Adrenal gland (tissue), 19 donors: ENCODE data around the gene CATSPERZ. TPM values are rescaled to one million over a fixed set of nuclear protein-coding genes. Genes with fewer than 3 reads are reported as not detected.

Source experiments
- DNase-seq, 7 donors: peaks; one replicate each; pipeline ENCODE4 v3.0.0-alpha.2; 2019 to 2020
- H3K27ac ChIP-seq, 5 donors: fragments of 200-600 bp; sonication (generic) in 4 of 5; 1 replicate in 3 of 5; 2 replicates in 2 of 5; pipeline versions ENCODE4 v1.5.1 to v1.8.0; 2016 to 2020; ENCODE audit warnings: mild to moderate bottlenecking in 1 of 5
- H3K27me3 ChIP-seq: fragments of 200-600 bp; 2 replicates; pipeline ENCODE4 v1.8.0; 2021
- H3K36me3 ChIP-seq, 2 donors: fragments of 200-600 bp; replicated peaks in 1 of 2; 1 replicate in 1 of 2; 2 replicates in 1 of 2; pipeline versions ENCODE4 v1.5.1 to v1.8.0; 2018 to 2022
- H3K4me1 ChIP-seq, 2 donors: fragments of 200-600 bp; replicated peaks in 1 of 2; 1 replicate in 1 of 2; 2 replicates in 1 of 2; pipeline versions ENCODE4 v1.5.1 to v1.8.0; 2018 to 2021
- H3K4me3 ChIP-seq, 4 donors: fragments of 200-600 bp; sonication (generic) in 3 of 4; one replicate each; pipeline ENCODE4 v1.5.1; 2016 to 2018
- H3K9me3 ChIP-seq, 3 donors: fragments of 200-600 bp; sonication (generic) in 1 of 3; replicated peaks in 1 of 3; 1 replicate in 2 of 3; 2 replicates in 1 of 3; pipeline versions ENCODE4 v1.5.1 to v1.8.0; 2016 to 2021
- POLR2A ChIP-seq, 2 donors: fragments of 450-650 bp; IDR thresholded peaks; one replicate each; pipeline ENCODE4 v1.6.1; 2017; ENCODE audit warnings: antibody characterized with exemption in 2 of 2, mild to moderate bottlenecking in 2 of 2, moderate library complexity in 1 of 2
- WGBS, 4 donors: extraction: QIAGEN DNeasy Blood & Tissue Kit in 2 of 4; methylation state at CpG; one replicate each; pipeline versions ENCODE4 v1.1.5 to v1.1.7; 2013 to 2017; 5-methylcytosine and 5-hydroxymethylcytosine counted together
- intact Hi-C, 2 donors: fragments of 100-400 bp; cut with DNase I; formaldehyde crosslinking; loops; one replicate each; pipeline versions ENCODE4 v1.14.1 to v1.15.0; 2022 to 2023
- long read RNA-seq, 10 donors: library from polyadenylated mRNA in 3 of 10; unstranded in 2 of 10; stranded (forward) in 1 of 10; transcript quantifications; one replicate each; pipeline ENCODE4 v2.0.0 and lab custom pipeline, GENCODE V29; 2021 to 2026
- polyA plus RNA-seq, 3 donors: library from polyadenylated mRNA; stranded (reverse); fragments of 200-250 nt in 2 of 3; fragments of 350-450 nt in 1 of 3; fragmentation: Illumina TruSeq in 1 of 3; extraction: RNeasy Lipid Tissue Mini Kit (QIAGEN cat#74804) in 1 of 3; gene quantifications; one replicate each; pipeline ENCODE4 v1.2.3, GENCODE V29; 2013 to 2014
- total RNA-seq, 9 donors: library from RNA; depleted of rRNA in 4 of 9; stranded (reverse); fragments of >200 nt in 4 of 9; fragments of 120-200 nt in 1 of 9; fragmentation: NEBNext Ultra II Directional in 1 of 9; extraction: Animal tissue kit (Norgen Biotek cat#: 25700) in 1 of 9; gene quantifications; one replicate each; pipeline versions ENCODE4 v1.1.0 to v1.2.4, GENCODE V29; 2013 to 2023
- TF ChIP-seq, protein P1 (sequence below), 6 experiments: fragments of 450-650 bp in 4 of 6; fragments of 200-600 bp in 2 of 6; sonication (generic) in 1 of 6; IDR thresholded peaks; 1 replicate in 5 of 6; 2 replicates in 1 of 6; pipeline versions ENCODE4 v1.5.1 to v1.8.0; 2016 to 2021; ENCODE audit warnings: antibody characterized with exemption in 6 of 6, mild to moderate bottlenecking in 2 of 6, moderate library complexity in 1 of 6
- donor health status: healthy with polysubstance abuse.
- donor health status: Bipolar disorder and iron deficiency.
- donor health status: DM: yes; HTN: yes; CAD: no.
- donor health status: DM: no; HTN: no; CAD: no.
- donor health status: DM: no; HTN: no; CAD: no.
- donor health status: DM: yes; HTN: yes; CAD: no.

Gene CATSPERZ, protein sequence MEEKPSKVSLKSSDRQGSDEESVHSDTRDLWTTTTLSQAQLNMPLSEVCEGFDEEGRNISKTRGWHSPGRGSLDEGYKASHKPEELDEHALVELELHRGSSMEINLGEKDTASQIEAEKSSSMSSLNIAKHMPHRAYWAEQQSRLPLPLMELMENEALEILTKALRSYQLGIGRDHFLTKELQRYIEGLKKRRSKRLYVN
- under 1 TPM in 2 of 9 donors, not detected in 7; 0.28 to 0.69 TPM for total RNA-seq
- polyA plus RNA-seq = 1 to 10 TPM in 1 of 3 donors, under 1 TPM in 1, not detected in 1; 0.74 to 1.2 TPM
- long read RNA-seq, donor 1 = 0 reads
- long read RNA-seq, donor 2 = 0 reads
- long read RNA-seq, donor 3 = 0 reads
- long read RNA-seq, donor 4, partial matches to known transcripts = 0 of 1 reads
- long read RNA-seq, donor 4, other reads (novel, unspliced or antisense) = 0 of 1 reads
- long read RNA-seq, donor 5 = 0 reads
- long read RNA-seq, donor 6 = 0 reads
- long read RNA-seq, donor 7 = 0 reads
- long read RNA-seq, donor 8 = 0 reads
- long read RNA-seq, donor 9 = 0 reads
- long read RNA-seq, donor 10 = 0 reads

DNA sequence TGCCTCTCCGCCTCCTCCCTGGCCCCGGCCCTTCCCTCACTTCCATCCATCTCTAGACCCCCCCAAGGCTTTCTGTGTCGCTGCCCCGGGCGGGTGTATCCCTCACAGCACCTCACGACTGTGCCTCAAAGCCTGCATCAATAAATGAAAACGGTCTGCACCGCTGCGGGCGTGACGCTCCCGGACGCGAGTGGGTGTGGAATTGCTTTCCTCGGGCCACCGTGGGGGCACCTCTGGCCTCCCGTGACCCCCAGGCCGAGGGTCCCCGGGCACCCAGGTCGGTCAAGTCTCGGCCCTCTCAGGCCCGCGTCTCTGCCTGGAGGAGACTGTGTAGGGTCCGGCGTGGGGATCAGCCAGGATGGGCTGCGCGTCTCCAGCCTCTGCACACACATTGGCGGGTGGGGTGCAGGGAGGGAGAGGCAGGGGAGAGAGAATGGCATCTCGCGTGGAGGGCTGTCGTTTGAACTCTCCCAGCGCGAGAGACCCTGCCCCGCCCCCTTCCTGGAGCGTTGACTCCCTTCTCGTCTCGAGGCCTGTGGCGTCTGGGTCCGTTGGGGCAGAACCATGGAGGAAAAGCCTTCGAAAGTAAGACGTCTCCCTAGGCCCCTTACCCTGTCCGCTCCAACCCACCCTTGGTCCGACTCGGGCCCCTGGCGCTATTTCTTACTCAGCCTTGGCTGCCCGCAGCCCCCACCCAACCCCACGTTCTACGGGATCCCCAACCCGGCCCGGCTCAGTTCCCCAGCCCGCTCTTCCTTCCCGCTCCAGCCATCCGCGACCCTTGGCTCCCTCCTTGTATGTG lies at the start of gene CATSPERZ:
Gene CATSPERZ (plus strand): TSS at position 512 of the 802 bp plus-strand sequence. CDS start 53 bp downstream, at position 565.
- TF ChIP-seq, protein P1, sequence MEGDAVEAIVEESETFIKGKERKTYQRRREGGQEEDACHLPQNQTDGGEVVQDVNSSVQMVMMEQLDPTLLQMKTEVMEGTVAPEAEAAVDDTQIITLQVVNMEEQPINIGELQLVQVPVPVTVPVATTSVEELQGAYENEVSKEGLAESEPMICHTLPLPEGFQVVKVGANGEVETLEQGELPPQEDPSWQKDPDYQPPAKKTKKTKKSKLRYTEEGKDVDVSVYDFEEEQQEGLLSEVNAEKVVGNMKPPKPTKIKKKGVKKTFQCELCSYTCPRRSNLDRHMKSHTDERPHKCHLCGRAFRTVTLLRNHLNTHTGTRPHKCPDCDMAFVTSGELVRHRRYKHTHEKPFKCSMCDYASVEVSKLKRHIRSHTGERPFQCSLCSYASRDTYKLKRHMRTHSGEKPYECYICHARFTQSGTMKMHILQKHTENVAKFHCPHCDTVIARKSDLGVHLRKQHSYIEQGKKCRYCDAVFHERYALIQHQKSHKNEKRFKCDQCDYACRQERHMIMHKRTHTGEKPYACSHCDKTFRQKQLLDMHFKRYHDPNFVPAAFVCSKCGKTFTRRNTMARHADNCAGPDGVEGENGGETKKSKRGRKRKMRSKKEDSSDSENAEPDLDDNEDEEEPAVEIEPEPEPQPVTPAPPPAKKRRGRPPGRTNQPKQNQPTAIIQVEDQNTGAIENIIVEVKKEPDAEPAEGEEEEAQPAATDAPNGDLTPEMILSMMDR (IDR thresholded peaks at IDR 0.05) = no peak
- TF ChIP-seq POLR2A (IDR thresholded peaks at IDR 0.05) = no peak
- DNase-seq = peak in 1 of 7 donors; percentile 54
- Histone ChIP-seq H3K9me3 (no peaks in the 10 kb centered on the region), H3K4me1 (peaks cover 24 to 35% of the 10 kb centered on the region in 2 donors), H3K27me3 (peaks cover 36% of the 10 kb centered on the region), H3K4me3 (peak within 1 kb of the TSS in 2 of 4 donors; percentile 30 to 43), H3K27ac (no peak within 1 kb of the TSS), H3K36me3 (no peaks in the 10 kb centered on the region)
- intact Hi-C loops = loop anchor here (2.0 to 10.0 kb wide), 3 partner anchors 93 to 295 kb away; partner anchors contain the start of gene FERMT3 (in 1 of the 2)
- WGBS, 4 donors = 11 to 14% (median 12%) methylated on average over 26 to 54 of the region's 54 CpGs

DNA sequence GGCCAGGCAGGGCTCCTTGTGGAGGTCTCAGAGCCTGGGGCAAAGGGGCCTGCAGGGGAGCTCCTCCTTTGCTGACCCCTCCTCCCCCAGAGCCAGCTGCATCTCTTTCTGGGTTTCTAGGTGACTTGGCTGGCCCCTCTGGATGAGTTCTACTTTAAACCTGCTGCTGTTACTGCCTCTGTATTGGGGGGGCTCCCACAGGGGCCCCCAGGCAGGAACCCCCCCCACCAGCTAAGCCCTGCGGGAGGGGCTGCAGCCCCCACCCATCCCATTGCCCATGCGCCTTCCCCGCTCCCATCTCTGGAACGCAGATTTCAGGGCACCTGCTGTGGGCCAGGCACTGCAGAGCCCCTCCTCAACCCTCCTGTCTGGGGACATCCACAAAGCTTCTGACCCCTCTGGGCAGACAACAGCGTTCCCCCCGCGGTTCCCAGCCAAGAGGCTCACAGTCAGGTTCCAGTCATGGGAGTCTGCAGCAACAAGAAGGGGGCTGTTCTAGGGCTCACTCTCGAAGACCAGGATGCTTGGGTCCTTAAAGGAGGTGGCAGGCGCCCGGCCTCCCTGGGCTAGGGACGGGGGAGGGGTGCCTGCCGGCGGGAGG lies 49.6 kb upstream of the CATSPERZ start:
- H3K4me3 ChIP-seq = peak overlapping the region in 1 of 4 donors; percentile 94
- H3K9me3 ChIP-seq = no peaks in the 10 kb centered on the region
- WGBS, 4 donors = 22 to 36% (median 25%) methylated on average over 7 to 13 of the region's 13 CpGs
- DNase-seq = peak in 1 of 7 donors; percentile 18
- TF ChIP-seq, protein P1 (IDR thresholded peaks at IDR 0.05) = no peak
- TF ChIP-seq POLR2A (IDR thresholded peaks at IDR 0.05) = no peak
- H3K36me3 ChIP-seq = peaks cover 0 to 11% of the 10 kb centered on the region in 2 donors
- intact Hi-C loops = no loop called here
- peaks cover 33 to 41% of the 10 kb centered on the region in 2 donors for H3K4me1 ChIP-seq
- no peak overlapping the region for H3K27ac ChIP-seq
- H3K27me3 ChIP-seq = no peaks in the 10 kb centered on the region

DNA sequence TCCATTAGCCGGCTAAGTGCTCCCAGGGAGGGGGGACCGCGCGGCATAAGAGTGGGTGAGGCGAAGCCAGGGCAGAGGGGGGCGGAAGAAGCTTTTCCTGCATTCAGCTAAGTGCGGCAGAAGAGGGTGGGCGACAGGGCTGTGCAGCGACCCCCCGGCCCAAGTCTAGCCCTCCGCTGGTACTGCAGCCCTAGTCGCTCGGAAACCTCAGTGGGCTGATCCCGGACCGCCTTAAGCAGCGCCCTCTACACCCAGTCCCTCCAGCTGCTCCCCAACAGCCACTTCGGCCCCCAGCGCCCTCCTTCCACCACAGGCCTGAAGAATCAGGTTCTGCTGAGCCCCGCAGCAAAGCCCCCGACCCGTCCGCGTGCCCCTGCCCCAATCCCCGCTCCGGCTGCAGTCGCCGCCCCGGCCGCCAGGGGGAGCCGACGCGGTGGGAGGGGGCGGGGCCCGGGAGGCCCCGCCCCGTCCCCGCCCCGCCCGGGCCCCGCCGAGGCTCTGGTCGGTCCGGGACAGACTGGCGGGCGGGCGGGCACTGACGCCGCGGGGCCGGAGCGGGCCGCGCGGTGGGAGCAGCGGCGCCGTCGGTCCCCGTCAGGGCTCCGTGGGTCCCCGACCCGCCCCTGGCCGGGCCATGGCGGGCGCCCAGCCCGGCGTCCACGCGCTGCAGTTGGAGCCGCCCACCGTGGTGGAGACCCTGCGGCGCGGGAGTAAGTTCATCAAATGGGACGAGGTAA lies 49.0 kb upstream of the CATSPERZ start, which contains the start of gene PLCB3:
Gene PLCB3 (plus strand): TSS at position 515 of the 737 bp plus-strand sequence. CDS start 120 bp downstream, at position 635.
- peak in 3 of 7 donors; percentile 57 to 73 (median 72) for DNase-seq
- intact Hi-C loops = no loop called here
- peaks cover 29 to 35% of the 10 kb centered on the region in 2 donors for H3K4me1 ChIP-seq
- WGBS, 4 donors = 0 to 27% (median 1%) methylated on average over 3 to 75 of the region's 75 CpGs
- peak within 1 kb of the TSS in 3 of 4 donors; percentile 28 to 94 (median 56) for H3K4me3 ChIP-seq
- H3K36me3 ChIP-seq = peaks cover 0 to 18% of the 10 kb centered on the region in 2 donors
- TF ChIP-seq, protein P1 (IDR thresholded peaks at IDR 0.05) = peak; percentile 30 to 83 (median 77)
- peak; percentile 36 to 66 for TF ChIP-seq POLR2A (IDR thresholded peaks at IDR 0.05)
- no peaks in the 10 kb centered on the region for H3K9me3 ChIP-seq
- peak within 1 kb of the TSS in 3 of 5 donors; percentile 11 to 77 (median 70) for H3K27ac ChIP-seq
- H3K27me3 ChIP-seq = no peaks in the 10 kb centered on the region
